ENCODE results near the gene PIK3R2.
"Not testable (repeated sequence)": the region's sequence is repeated elsewhere in the genome, so short reads cannot be mapped to it uniquely, and the experiment has no call there.

The PIK3R2 gene

GRCh38 chr19:18156268-18156667 is 3.3 kb downstream of the PIK3R2 start:
- no peak for DNase-seq

DNA sequence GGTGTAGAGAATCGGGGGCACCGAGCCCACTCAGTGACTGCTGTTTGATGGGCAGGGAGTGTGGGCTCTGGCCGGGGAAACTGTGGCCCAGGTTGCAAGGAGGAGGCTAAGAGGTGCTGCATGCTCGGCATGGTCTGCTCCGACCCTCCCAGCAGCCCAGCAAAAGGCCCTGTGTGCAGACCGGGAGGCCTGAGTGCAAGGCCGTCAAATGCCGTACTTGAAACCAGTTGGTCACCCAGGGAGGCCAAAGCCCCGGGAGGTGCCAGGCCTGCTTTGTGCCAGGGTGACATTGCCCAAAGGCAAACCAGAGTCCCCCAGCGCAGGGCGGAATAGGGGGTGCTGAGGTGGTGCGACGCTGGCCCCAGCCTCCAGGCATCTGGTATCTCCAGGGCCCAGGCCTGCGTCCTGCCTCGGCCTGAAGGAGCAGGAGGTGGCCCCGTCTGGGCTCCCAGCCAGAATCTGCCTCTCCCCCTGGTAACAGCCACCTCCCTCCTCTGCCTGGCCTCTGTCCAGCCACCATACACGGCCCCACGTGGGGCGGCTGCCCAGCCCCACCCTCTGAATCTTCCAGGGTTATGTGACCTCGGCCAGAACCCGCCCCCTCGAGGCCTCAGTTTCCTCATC is 4.0 kb downstream of the PIK3R2 start:
- peak; percentile 90 for DNase-seq

DNA sequence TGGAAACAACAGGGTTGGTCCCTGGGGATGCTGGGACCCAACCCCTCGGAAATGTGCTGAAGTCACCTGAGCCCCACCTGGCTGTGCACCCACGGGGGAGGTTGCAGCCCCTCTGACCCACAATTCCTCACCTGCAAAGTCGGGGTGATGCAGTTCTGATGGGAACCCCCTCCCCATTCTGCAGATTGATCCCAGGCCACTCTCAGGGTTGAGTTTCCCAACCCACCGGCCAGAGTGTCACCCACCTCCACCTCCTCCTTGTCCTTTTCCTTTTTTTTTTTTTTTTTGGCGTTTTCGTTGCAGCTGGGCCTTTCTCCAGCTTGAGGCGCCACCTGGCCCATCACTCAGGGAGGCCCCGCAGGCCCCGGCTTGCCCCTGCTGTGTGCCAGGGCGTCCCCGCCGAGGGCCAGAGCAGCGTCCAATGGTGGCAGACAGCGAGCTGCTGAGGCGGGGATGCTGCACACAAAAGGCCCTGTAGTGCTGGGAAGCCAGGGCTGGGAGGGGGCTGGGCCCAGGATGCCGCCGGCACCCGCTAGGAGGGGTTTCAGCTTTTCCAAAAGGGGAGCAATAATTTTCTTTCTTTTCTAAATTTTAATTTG is 4.6 kb downstream of the PIK3R2 start:
- peak; percentile 78 for DNase-seq

DNA sequence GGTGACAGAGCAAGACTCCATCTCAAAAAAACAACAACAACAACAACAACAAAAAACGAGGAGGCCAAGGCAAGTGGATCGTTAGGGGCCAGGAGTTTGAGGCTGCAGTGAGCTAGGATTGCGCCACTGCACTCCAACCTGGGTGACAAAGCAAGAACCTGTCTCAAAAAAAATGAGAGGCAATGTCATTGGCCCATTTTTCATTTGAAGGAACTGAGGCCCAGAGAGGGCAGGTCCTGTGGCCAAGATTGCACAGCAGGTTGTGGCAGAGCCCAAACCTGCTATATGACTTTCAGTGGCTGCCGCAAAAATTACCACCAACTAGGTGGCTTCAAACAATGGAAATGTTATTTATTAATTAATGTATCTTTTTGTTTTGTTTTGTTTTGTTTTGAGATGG is 5.5 kb downstream of the PIK3R2 start:
- DNase-seq, result no peak

GRCh38 chr19:18159059-18159616 is 6.2 kb downstream of the PIK3R2 start:
- DNase-seq, result not testable (repeated sequence)

DNA sequence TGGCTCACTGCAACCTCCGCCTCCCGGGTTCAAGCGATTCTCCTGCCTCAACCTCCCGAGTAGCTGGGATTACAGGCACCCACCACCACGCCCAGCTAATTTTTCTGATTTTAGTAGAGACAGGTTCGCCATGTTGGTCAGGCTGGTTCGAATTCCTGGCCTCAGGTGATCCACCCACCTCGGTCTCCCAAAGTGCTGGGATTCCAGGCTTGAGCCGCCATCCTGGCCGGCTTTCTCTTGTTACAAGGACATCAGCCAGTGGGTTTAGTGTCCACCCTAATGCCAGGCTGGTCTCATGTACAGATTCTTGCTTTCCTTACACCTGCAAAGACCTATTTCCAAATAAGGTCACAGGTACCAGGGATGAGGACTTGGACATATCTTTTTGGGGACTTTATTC is 6.8 kb downstream of the PIK3R2 start:
- no peak for DNase-seq

GRCh38 chr19:18160493-18160970 is 7.6 kb downstream of the PIK3R2 start:
- no peak for DNase-seq

- DNase-seq, result peak; percentile 76
These were observed 8.1 kb downstream of the PIK3R2 start for GRCh38 chr19:18160971-18161635.

- DNase-seq, result no peak
These were observed 8.7 kb downstream of the PIK3R2 start for GRCh38 chr19:18161636-18162002.

- DNase-seq, result no peak
These were observed 11.1 kb downstream of the PIK3R2 start for GRCh38 chr19:18164072-18164471.

DNA sequence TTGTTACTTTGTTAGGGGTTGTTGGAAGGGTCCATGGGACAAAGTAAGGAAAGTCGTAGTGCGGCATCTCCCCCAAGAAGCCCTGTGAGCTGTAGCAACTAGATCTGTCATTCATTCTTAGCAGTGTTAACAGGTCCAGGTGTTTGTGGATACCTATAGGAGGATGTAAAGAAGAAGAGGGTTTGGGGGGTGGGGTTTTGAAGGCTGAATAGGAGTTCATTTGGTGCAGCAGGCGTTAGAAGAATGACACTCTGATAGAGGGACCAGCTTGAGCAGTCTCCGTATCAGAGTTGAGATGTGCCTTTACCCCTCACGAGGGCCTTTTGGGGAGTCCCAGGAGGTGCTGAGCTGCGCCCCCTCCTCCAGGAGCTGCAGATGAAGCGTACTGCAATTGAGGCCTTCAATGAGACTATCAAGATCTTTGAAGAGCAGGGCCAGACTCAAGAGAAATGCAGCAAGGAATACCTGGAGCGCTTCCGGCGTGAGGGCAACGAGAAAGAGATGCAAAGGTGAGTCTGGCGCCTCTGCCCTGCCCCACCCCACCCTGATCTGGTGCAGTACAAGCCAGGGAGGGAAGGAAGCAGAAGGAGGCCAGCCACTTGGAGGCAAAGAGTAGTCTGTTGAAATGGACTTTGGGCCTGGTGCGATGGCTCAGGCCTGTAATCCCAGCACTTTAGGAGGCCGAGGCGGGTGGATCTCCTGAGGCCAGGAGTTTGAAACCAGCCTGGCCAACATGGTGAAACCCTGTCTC is 13.0 kb downstream of the PIK3R2 start:
- no peak for DNase-seq

GRCh38 chr19:18167011-18167410 is 14.0 kb downstream of the PIK3R2 start:
- DNase-seq, result no peak

- no peak for DNase-seq
These were observed 15.1 kb downstream of the PIK3R2 start for GRCh38 chr19:18167975-18168645.

- no peak for DNase-seq
These were observed 15.9 kb downstream of the PIK3R2 start for GRCh38 chr19:18168673-18169381.

DNA sequence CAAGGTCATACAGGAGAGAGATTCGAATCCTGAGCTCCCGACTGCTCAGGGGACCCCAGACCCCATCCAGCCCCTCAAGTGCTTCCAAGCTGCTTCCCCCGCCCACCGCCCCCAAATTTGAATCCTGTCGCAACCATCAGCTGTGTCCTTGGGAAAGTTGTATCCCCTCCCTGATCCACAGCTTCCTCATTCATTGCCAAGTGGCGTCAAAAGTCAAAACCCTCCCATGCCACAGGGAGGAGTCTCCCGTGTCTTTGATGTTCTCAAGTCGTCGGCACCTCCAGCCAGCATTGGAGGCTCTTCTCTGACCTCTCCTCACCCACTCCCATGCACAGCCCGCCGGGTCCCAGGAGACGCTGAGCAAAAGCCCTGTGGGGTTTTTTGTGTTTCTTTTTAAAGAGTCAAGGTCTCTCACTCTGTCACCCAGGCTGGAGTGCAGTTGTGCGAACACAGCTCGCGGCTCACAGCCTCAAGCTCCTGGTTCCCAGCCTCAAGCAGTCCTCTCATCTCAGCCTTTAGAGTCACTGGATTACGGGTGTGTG is 17.8 kb downstream of the PIK3R2 start:
- DNase-seq, result no peak

GRCh38 chr19:18171605-18172327 is 18.8 kb downstream of the PIK3R2 start:
- no peak for DNase-seq

DNA sequence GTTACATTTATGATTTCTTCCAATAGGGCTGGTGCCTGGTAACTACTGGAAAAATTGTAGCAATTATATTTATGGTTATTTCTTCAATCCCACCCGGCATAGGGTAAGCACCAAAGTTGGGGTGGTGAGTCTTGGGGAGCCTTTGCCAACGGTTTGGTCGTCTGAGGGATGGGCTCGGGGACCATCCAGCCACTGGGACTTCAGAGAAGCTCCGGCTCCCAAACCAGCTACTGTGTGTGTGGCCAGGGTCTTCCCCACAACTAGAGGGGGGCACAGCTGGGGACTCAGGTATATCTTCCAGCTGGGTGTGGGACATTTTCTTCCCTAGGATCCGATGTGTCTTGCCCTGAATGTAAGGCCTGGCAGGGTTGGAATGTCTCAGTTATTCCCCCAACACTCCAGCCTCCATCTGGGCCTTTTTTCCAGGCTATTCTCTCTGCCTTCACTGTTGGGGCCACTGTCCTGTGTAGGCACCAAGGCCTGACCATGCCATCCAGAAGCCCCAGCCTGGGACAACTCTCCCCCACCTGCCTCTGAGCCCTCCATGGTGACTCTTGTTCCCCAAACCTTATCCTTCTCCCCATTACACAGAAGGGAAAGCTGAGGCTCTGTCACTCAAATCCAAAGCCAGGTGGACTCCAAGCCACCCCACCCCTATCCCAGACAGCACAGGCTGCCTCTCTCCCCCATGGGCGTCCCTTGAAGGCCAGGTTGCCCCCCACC is 19.5 kb downstream of the PIK3R2 start:
- DNase-seq, result no peak

DNA sequence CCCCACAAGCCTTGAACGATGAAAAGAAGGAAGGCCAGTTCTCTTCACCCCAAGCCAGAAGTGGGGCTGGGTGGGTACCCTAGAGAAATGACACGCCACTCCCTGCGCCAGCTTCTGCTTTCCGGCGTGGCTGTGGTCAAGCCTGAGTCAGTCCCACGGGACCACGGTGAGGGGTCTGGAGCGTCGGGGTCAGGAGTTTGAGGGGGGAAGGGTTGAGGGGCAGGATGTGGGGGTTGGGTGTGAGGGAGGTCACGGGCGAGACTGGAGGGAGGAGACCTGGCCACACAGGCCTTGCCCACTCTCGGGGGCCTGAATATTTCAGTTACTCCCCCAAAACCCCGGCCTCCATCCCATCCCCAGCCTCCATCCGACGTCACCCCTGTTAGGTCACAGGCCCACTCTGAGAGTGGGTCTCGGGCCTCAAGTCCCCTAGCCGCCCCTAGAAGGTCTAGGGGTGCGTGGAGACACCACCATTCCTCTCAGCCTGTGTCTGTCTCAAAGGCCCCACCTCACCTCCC is 20.1 kb downstream of the PIK3R2 start:
- DNase-seq, result no peak

DNA sequence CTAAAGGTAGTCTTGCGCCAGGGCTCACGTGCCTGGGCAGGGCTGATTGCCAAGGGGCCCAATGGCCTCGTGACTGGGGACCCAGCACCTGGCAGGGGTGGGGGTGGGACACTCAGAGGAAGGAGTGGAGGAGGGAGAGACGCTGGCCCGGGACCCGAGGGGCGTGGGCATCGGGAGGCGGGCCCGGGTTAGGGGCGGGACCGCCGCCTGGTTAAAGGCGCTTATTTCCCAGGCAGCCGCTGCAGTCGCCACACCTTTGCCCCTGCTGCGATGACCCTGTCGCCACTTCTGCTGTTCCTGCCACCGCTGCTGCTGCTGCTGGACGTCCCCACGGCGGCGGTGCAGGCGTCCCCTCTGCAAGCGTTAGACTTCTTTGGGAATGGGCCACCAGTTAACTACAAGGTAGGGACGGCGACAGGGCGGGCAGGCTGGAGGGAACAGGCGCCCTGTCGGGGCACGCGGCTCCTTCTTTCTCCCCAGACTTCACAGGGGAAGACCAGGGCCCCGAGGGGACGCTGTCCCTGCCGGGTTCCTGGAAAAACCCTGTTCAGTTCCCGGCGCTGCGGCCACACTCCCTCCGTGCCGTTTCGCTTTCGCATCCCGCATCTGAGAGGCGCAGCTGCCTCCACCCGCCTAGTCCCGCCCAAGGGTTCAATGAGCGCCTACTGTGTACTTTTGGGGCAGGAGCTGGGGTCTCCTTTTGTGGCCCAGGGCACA is 20.8 kb downstream of the PIK3R2 start, which contains the start of gene IFI30:
TSS of gene IFI30 (plus strand) at position 242 of the 717 bp plus-strand sequence. CDS start at position 271, 29 bp downstream.
- DNase-seq, result no peak
